ENCODE results near the gene LIN9.

GRCh38 chr1:226310637-226311195 lies 1.8 kb upstream of the LIN9 start:
- TF ChIP-seq, protein P1, sequence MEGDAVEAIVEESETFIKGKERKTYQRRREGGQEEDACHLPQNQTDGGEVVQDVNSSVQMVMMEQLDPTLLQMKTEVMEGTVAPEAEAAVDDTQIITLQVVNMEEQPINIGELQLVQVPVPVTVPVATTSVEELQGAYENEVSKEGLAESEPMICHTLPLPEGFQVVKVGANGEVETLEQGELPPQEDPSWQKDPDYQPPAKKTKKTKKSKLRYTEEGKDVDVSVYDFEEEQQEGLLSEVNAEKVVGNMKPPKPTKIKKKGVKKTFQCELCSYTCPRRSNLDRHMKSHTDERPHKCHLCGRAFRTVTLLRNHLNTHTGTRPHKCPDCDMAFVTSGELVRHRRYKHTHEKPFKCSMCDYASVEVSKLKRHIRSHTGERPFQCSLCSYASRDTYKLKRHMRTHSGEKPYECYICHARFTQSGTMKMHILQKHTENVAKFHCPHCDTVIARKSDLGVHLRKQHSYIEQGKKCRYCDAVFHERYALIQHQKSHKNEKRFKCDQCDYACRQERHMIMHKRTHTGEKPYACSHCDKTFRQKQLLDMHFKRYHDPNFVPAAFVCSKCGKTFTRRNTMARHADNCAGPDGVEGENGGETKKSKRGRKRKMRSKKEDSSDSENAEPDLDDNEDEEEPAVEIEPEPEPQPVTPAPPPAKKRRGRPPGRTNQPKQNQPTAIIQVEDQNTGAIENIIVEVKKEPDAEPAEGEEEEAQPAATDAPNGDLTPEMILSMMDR (conservative IDR thresholded peaks at IDR 0.05) = no peak
- no peak for TF ChIP-seq ZFX (IDR thresholded peaks at IDR 0.05)
